PC-9 (cell line): Measurements from ENCODE around the gene PTCHD1. TPM values are rescaled to one million over a fixed set of nuclear protein-coding genes. Genes with fewer than 3 reads are reported as not detected.

Experiments used
- BruUV-seq: library from RNA; stranded (reverse); fragments of 400-500 nt; replicated peaks from 2 replicates; lab custom pipeline; 2021; lab: Mats Ljungman, UMichigan
- CTCF ChIA-PET: fragments of 300-600 bp; sonication (Branson Sonifier 250); formaldehyde crosslinking; loops from one replicate; lab custom pipeline; 2022; ENCODE audit warnings: antibody characterized with exemption; lab: Charles Lee
- POLR2A ChIA-PET: fragments of 300-600 bp; sonication (Branson Sonifier 250); formaldehyde crosslinking; loops from one replicate; lab custom pipeline; 2022; ENCODE audit warnings: antibody characterized with exemption; ENCODE audit not compliant: unreplicated experiment; lab: Charles Lee
- DNase-seq, 2 experiments: peaks; one replicate each; pipeline versions ENCODE4 v3.0.0 to v3.0.0-alpha.2; 2015 to 2022; ENCODE audit warnings: mixed read lengths in 1 of 2
- H2AFZ ChIP-seq: fragments of 200-600 bp; sonication (generic); 2 replicates; pipeline ENCODE4 v1.8.1; 2017; ENCODE audit warnings: antibody characterized with exemption
- H3F3A ChIP-seq: fragments of 200-600 bp; sonication (generic); 2 replicates; pipeline ENCODE4 v1.8.1; 2017; ENCODE audit warnings: antibody characterized with exemption, mild to moderate bottlenecking, low read depth; ENCODE audit not compliant: insufficient read depth
- H3K27ac ChIP-seq: fragments of 200-600 bp; sonication (generic); 2 replicates; pipeline ENCODE4 v1.6.1; 2016; ENCODE audit warnings: mixed run types
- H3K27me3 ChIP-seq: fragments of 200-600 bp; sonication (generic); 2 replicates; pipeline ENCODE4 v1.6.1; 2016; ENCODE audit warnings: low read depth, mixed run types; ENCODE audit not compliant: insufficient read depth
- H3K36me3 ChIP-seq: fragments of 200-600 bp; sonication (generic); 2 replicates; pipeline ENCODE4 v1.6.1; 2016; ENCODE audit warnings: low read depth, mixed run types
- H3K4me1 ChIP-seq: fragments of 200-600 bp; sonication (generic); replicated peaks from 2 replicates; pipeline ENCODE4 v1.6.1; 2016; ENCODE audit warnings: mixed run types; ENCODE audit not compliant: insufficient read depth
- H3K4me2 ChIP-seq: fragments of 200-600 bp; sonication (generic); 2 replicates; pipeline ENCODE4 v1.6.1; 2017; ENCODE audit warnings: mixed run types
- H3K4me3 ChIP-seq: fragments of 200-600 bp; sonication (generic); 2 replicates; pipeline ENCODE4 v1.6.1; 2016; ENCODE audit warnings: mixed run types
- H3K79me2 ChIP-seq: fragments of 200-600 bp; sonication (generic); 2 replicates; pipeline ENCODE4 v1.6.1; 2017; ENCODE audit warnings: low read depth, mixed run types
- H3K9me2 ChIP-seq: fragments of 200-600 bp; sonication (generic); 2 replicates; pipeline ENCODE4 v1.8.1; 2017; ENCODE audit warnings: mild to moderate bottlenecking; ENCODE audit not compliant: insufficient read depth
- H3K9me3 ChIP-seq: fragments of 200-600 bp; sonication (generic); 2 replicates; pipeline ENCODE4 v1.8.1; 2016; ENCODE audit warnings: low read depth; ENCODE audit not compliant: insufficient read depth
- H4K20me1 ChIP-seq: fragments of 200-600 bp; sonication (generic); 2 replicates; pipeline ENCODE4 v1.8.1; 2017; ENCODE audit not compliant: insufficient read depth
- EZH2 ChIP-seq: fragments of 200-600 bp; sonication (generic); IDR thresholded peaks from 2 replicates; pipeline ENCODE4 v1.8.0; 2017; ENCODE audit warnings: antibody characterized with exemption, low read depth
- intact Hi-C: fragments of 100-400 bp; cut with micrococcal nuclease; formaldehyde crosslinking; loops from one replicate; pipeline ENCODE4 v1.10.0; 2022; ENCODE audit not compliant: unreplicated experiment
- total RNA-seq: library from RNA; stranded (reverse); gene quantifications from 2 replicates; pipeline ENCODE4 v1.2.3, GENCODE V29; 2021
- TF ChIP-seq, protein P1 (sequence below): fragments of 200-600 bp; sonication (generic); conservative IDR thresholded peaks from 2 replicates; pipeline ENCODE4 v1.6.1; 2017; ENCODE audit warnings: mixed run types, antibody characterized with exemption, mild to moderate bottlenecking, moderate library complexity

Gene PTCHD1
- total RNA-seq, 1 experiment from 2014 or later, result not detected

DNA sequence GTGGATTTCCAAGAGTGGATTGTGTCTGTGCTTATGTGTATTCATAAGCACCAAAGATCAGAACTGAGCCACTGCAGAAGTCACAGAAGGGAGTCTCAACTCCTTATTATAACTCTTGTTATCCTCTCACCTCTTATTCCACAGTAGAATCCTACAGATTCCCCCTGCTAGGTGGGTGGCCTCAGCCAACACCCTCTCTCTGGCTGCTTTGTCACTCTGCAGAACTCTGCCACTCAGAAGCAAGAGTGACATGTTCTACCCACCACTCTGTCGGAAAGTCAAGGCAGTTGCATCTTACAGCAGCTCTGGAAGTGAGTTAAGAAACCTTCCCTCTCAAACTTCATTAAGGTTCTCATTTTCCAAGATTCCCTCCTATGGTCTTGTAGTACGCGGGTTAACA, 41.9 kb downstream of the PTCHD1 start:
- Histone ChIP-seq H3K4me2 (no peak overlapping the region), H3K79me2 (no peaks in the 10 kb centered on the region), H2AFZ (no peak overlapping the region), H3K4me1 (no peaks in the 10 kb centered on the region), H3F3A (no peaks in the 10 kb centered on the region), H3K27me3 (no peaks in the 10 kb centered on the region), H3K36me3 (no peaks in the 10 kb centered on the region), H3K9me2 (no peaks in the 10 kb centered on the region), H3K27ac (no peak overlapping the region), H3K9me3 (no peaks in the 10 kb centered on the region), H4K20me1 (no peaks in the 10 kb centered on the region), H3K4me3 (no peak overlapping the region)
- ChIA-PET POLR2A (no interaction called here), CTCF (interaction anchor here (0.6 kb wide), 3 partner anchors 262 to 1524 kb away, joined by 3 to 4 read pairs (median 3); no protein-coding TSS in a partner anchor)
- BruUV-seq, result no TSS peak
- no peak for DNase-seq
- no peak for TF ChIP-seq EZH2
- intact Hi-C loops, result no loop called here

DNA sequence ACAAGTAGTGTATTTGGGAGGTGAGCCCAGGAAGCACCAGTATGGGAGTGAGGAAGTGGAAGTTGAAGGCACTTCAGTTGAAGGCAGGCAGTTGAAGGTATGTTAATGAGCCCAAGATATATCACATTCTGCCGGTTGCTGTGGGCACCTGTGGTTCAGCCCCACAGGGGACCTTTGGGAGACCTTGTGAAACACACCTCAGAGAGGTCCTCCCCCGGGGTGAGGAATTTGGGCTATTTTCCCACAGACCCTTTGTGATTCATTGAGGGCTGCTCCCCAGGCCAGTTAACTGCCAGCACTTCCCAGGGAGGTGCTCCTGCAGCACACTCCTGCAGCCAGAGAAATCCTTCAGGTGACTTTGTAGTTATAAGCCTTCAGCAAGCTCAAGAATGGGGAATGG, 45.9 kb downstream of the PTCHD1 start:
- no peaks in the 10 kb centered on the region for H3K9me2 ChIP-seq
- no peak overlapping the region for H3K27ac ChIP-seq
- no TSS peak for BruUV-seq
- H3K4me2 ChIP-seq, result no peak overlapping the region
- POLR2A ChIA-PET, result no interaction called here
- CTCF ChIA-PET, result no interaction called here
- H3K27me3 ChIP-seq, result no peaks in the 10 kb centered on the region
- TF ChIP-seq EZH2, result no peak
- TF ChIP-seq, protein P1, sequence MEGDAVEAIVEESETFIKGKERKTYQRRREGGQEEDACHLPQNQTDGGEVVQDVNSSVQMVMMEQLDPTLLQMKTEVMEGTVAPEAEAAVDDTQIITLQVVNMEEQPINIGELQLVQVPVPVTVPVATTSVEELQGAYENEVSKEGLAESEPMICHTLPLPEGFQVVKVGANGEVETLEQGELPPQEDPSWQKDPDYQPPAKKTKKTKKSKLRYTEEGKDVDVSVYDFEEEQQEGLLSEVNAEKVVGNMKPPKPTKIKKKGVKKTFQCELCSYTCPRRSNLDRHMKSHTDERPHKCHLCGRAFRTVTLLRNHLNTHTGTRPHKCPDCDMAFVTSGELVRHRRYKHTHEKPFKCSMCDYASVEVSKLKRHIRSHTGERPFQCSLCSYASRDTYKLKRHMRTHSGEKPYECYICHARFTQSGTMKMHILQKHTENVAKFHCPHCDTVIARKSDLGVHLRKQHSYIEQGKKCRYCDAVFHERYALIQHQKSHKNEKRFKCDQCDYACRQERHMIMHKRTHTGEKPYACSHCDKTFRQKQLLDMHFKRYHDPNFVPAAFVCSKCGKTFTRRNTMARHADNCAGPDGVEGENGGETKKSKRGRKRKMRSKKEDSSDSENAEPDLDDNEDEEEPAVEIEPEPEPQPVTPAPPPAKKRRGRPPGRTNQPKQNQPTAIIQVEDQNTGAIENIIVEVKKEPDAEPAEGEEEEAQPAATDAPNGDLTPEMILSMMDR, result no peak
- no peak for DNase-seq
- no peaks in the 10 kb centered on the region for H3F3A ChIP-seq
- no peak overlapping the region for H3K4me3 ChIP-seq
- H4K20me1 ChIP-seq, result no peaks in the 10 kb centered on the region
- H2AFZ ChIP-seq, result no peak overlapping the region
- H3K4me1 ChIP-seq, result no peaks in the 10 kb centered on the region
- intact Hi-C loops, result no loop called here
- H3K36me3 ChIP-seq, result no peaks in the 10 kb centered on the region
- no peaks in the 10 kb centered on the region for H3K79me2 ChIP-seq
- H3K9me3 ChIP-seq, result no peaks in the 10 kb centered on the region

DNA sequence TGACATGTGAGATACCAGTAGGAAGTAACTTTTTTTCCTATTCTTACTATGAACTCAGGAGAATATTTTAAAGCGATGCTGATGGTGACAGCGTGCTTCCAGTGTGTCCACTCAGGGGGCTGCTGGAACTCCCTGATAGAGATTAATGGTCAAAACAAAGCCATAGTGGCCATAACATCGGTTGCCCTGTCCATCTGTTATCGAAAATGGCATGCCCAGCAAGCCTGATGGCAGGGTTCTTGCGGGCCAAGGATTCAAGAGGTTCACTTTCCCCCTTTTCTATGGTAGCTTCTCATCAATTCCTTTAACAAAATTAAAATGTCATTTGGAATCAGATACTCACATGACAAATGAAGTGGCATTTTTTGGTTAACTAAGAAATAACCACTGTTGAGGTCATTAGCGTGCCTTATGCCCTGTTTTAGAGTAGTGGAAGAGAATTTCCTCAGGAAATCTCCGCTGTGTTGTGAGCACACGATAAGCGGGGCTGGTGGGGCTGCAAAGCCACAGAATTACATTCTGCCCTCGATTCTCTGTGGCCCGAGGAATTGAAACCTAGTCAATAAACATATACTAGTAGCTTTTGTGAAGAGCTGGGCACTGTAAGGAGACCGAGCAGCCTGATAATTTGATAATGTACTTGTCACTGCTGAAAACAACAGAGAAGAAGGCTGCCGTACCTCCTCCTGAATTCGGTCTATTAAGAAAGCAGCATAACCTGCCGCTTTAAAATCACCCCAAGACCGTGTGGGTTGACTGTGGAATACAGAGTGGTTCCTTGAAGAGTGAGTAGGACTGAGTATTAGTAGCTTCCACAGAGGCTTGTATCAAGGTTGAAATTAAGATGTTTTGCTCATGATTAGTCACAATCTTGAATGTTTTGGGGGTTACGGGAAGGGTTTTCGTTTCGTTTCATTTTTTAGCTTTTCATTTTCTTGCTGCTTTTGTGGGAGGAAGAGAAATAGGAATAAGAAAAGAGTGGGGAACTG, 46.7 kb downstream of the PTCHD1 start:
- DNase-seq, result no peak
- no TSS peak for BruUV-seq
- H3K4me3 ChIP-seq, result no peak overlapping the region
- H3F3A ChIP-seq, result no peaks in the 10 kb centered on the region
- no peaks in the 10 kb centered on the region for H3K36me3 ChIP-seq
- POLR2A ChIA-PET, result no interaction called here
- no peak overlapping the region for H2AFZ ChIP-seq
- CTCF ChIA-PET, result no interaction called here
- no peaks in the 10 kb centered on the region for H3K79me2 ChIP-seq
- TF ChIP-seq, protein P1, result no peak
- TF ChIP-seq EZH2, result no peak
- H4K20me1 ChIP-seq, result no peaks in the 10 kb centered on the region
- intact Hi-C loops, result no loop called here
- no peaks in the 10 kb centered on the region for H3K4me1 ChIP-seq
- no peaks in the 10 kb centered on the region for H3K9me3 ChIP-seq
- H3K9me2 ChIP-seq, result no peaks in the 10 kb centered on the region
- H3K27me3 ChIP-seq, result no peaks in the 10 kb centered on the region
- H3K4me2 ChIP-seq, result no peak overlapping the region
- H3K27ac ChIP-seq, result no peak overlapping the region
